HG02571 (cell line): ENCODE results near the gene ZNF609.

ENCODE experiments used
- ATAC-seq: cut with Tn5 transposase; IDR thresholded peaks from one replicate; pipeline ENCODE4 v1.9.1; 2021; ENCODE audit warnings: mild to moderate bottlenecking, moderate library complexity; ENCODE audit not compliant: unreplicated experiment

The ZNF609 gene

DNA sequence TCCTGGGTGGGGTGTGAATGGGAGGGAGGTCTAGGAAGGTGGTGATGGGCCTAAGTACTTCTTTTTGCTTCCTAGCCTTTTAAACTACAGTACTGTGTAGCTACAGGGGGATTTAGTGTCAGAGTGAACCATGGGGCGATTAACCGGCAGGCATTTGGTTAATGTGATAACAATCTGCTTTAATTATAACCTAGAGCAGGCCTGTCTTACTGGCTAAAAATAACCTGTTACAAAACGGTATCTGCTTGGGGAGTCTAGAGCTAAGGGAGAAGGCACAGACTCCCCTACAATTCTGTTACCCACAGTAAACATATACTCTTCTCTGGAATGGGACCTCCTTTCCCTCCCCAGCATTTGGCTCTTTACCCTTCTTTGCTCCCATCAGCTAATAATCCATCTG, 229.6 kb downstream of the ZNF609 start:
- ATAC-seq: no peak

DNA sequence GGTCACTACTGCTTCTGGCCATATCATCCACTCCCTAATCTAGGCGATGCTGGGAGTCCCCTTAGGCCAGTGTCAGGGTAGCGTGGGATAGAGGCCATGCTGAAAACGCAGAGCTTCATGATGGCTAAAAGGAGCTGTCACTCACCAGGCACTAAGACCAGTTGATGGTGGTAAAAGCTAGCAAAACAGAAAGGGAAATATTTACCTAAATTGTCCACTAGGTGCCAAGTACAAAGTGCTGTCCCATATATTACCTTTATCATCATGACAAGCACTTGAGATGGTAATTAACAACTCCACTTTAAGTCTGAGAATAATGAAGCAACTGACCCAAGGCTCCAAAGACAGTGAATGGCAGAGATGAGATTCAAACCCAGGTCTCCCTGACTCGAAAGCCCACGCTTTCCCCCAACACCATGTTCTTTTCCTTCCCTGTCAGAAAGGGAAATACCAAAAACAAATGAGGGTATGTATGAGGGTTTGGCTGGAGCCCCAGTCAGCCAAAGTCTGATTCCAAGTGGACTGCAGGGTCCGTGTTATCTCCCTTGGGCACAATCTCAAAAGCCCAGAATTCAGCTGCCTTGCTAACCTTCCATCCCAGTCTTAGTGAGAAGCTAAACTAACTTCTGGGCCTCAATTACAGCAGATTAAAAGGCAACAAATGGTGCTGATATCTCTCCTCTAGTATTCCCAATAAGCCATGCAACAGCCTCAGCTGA, 230.4 kb downstream of the ZNF609 start:
- ATAC-seq: no peak

GRCh38 chr15:64691896-64692565, 231.7 kb downstream of the ZNF609 start:
- ATAC-seq: no peak

DNA sequence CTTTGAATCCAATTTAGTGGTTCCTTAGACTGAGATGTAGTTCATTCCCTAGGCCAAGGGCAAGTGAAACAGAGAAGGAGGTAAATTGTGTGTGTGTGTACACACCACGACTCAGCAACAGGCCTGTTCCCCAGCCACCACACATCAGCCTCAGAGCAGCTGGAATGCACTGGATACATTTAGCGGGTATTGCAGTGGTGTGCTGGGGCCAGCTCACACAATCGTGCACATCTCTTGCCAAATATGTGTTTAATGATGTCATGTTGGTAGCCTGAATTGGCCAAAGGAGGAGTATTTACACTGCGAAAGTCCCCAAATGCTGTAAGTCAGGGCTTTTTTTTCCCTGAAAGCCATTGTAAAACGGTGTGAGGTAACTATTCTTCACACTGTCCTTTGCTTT, 232.8 kb downstream of the ZNF609 start:
- no peak for ATAC-seq

DNA sequence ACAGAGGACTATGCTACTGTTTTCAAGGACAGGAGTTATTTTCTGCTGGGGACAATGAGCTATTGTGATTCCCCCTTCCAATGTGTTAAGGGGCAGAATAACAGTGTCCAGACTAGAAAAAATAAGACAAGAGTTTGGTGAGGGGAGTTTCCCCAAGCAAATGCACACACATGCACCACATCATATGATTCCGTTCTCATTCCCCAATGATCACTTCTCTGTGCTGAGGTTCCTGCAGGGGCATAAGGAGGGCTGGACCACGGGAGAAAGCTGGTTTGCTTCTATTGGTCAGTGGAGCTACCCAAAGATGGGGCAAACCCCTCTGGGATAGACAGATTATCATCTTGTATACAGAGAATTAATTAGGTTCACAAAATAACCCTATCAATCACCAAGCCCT, 234.4 kb downstream of the ZNF609 start:
- no peak for ATAC-seq

- no peak for ATAC-seq
Measured at GRCh38 chr15:64695561-64695992, 235.2 kb downstream of the ZNF609 start.

DNA sequence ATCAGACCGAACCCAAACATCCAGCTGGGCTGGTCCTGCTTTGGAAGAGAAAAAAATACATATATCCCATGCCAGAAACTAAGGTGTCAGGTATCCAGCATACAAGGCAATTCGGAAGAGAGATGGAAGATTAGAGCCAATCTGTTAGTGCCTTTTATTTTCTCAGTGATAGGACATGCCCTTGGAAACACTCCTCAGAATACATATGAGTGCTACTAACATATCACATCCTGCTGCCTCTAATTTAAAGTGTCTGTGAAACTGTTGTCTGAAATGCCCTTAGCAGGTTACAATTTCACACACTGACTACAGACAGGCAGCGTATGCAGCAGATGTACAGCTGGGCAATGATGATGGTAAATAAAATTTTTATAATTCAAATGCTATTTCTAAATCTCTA, 236.1 kb downstream of the ZNF609 start:
- no peak for ATAC-seq

- no peak for ATAC-seq
Measured at GRCh38 chr15:64697911-64698369, 237.6 kb downstream of the ZNF609 start.

GRCh38 chr15:64698823-64699222, 238.4 kb downstream of the ZNF609 start:
- no peak for ATAC-seq

- ATAC-seq: no peak
Measured at GRCh38 chr15:64699751-64700388, 239.5 kb downstream of the ZNF609 start.

DNA sequence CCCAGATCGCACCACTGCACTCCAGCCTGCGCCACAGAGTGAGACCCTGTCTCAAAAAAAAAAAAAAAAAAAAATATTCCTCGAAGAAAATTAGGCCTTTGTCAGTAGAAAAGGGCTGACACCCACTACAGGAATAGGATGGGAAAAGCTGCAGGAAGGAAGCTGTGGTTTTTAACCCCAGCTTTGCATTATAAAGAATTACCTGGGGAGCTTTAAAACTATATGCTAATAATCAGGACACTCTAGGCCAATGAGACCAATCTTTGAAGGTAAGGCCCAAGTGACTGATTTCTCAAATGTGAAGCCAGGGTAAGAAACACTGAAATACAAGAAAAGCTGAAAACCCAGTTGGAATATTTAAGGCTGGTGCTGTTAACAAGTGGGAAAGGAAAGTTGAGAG, 240.7 kb downstream of the ZNF609 start:
- no peak for ATAC-seq

GRCh38 chr15:64701482-64702184, 241.3 kb downstream of the ZNF609 start:
- ATAC-seq: no peak

GRCh38 chr15:64702816-64703631, 242.6 kb downstream of the ZNF609 start:
- peak; percentile 91 for ATAC-seq

DNA sequence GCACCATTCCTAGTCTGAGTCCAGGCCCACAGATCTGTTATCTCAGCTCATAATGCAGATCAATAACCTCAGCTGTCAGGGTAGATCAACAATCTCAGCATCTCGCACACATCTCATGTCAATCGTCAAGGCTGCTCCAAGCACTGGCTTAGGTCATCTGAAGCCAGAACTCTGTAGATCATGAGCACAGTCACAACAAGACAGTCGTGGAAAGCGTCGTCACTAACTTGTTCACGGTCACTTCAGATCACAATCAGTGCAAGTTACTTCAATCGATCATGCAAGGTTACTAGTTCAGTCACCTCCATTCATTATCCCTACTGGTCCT, 243.2 kb downstream of the ZNF609 start:
- no peak for ATAC-seq

- no peak for ATAC-seq
Measured at GRCh38 chr15:64705006-64705405, 244.6 kb downstream of the ZNF609 start.

GRCh38 chr15:64706011-64706911, 245.9 kb downstream of the ZNF609 start:
- no peak for ATAC-seq

GRCh38 chr15:64710676-64711428, 250.5 kb downstream of the ZNF609 start:
- no peak for ATAC-seq

GRCh38 chr15:64712353-64712752, 252.0 kb downstream of the ZNF609 start:
- ATAC-seq: no peak

DNA sequence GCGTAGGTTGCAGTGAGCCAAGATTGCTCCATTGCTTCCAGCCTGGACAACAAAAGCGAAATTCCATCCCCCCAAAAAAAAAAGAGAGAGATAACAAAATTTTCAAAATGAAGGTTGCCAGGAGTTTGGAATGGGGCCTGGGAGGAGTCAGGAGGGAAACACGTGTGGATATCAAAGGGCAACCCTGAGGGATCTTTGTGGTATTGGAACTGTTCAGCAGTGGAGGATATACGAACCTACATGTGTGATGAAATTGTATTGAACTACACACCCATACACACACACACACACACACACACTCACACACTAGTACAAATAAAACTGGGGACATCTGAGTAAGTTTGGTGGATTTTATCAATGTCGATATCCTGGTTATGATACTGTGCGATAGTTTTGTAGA, 253.2 kb downstream of the ZNF609 start:
- no peak for ATAC-seq
